GM19372 (cell line): ENCODE measurements around the gene RET.

Experiments
- ATAC-seq: cut with Tn5 transposase; IDR thresholded peaks from one replicate; pipeline ENCODE4 v1.9.1; 2021; ENCODE audit warnings: mild to moderate bottlenecking, low read depth, moderate library complexity; ENCODE audit not compliant: unreplicated experiment

RET gene

GRCh38 chr10:43061331-43061730 lies 15.5 kb upstream of the RET start:
- no peak for ATAC-seq

DNA sequence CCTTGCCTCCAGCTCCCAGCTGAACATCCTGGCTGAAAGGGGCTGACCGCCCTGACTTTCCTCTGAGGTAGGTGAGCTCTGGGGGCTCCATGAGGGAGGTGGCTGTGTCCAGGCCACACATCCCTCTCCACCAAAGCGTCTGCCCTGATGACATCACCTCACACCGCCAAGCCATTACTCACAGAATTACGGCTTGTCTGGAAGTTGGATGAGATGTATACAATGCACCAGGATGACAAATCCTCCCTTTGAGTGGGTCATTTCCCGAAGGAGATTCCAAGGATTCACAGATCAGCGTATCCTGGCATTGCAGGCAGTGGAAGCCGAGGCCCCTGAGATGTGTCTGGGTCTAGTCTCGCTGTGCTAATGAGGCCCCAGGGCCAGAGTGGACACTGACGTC lies 15.1 kb upstream of the RET start:
- no peak for ATAC-seq

DNA sequence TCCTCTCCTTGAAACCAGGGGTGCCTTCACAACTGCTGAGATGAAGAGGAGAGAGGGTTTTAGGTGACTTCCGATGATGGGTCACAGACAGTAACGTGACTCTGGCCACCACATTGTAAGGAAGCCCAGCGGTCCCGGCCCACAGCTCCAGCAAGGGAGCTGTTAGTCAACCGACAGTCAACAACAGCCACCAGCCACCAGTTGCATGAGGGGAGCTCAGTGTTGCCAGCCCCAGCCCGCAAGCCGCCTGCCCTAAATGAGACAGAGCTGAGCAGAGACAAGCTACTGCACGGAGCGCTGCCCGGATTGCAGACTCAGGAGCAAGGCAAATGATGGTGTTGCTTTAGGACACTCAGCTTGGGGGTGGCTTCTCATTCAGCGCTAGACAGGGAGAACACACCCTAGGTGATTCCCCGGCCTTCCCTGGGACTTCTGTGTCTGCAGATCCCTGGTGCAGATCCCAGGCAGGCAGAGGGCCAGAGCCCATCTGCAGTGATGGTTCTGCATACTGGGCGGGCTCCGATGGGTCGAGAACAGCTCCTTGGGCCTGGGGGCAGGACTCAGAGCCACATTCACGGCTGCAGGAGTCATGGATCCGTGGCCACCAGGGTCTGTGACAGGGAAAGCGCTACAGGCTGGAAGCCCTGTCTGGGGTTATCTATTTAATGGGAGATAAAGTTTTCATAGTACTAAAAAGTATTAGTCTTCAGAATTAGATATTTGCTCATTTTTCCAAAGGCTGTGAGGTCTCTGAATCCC lies 14.3 kb upstream of the RET start:
- ATAC-seq = no peak

DNA sequence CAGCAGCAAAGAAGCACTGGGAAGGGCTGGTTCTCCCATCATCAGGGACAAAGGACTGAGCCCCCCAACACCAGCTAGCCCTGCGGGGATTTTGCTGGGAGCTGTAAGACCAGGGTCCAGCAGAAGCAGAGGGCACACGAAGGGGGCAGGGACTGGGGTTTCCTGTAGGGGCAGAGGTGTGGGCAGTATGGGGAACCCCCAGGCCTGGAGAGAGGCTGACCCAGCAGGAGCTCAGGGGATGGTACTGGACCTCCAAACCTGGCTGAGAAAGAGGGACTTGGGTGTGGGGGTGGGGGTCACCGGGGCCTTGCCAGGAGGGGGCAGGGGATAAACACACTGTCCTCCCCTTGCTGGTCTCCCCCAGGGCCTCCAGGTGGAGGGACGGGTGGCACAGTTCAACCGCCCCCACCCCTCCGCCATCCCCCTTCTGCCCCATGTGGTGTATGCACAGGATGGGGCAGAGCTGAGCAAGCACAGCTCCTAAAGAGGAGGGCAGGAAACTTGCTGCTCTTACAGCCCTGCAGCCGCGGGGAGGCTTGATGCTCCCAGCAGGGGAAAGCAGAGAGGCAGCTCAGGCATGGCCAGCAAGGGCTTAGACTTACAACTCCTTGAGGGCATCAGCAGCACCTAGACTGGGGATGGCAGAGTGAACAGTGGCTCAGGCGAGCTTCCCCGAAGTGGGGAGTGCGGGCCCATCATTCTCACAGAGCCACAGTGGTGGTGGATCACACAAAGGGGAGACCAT lies 12.4 kb upstream of the RET start:
- no peak for ATAC-seq

DNA sequence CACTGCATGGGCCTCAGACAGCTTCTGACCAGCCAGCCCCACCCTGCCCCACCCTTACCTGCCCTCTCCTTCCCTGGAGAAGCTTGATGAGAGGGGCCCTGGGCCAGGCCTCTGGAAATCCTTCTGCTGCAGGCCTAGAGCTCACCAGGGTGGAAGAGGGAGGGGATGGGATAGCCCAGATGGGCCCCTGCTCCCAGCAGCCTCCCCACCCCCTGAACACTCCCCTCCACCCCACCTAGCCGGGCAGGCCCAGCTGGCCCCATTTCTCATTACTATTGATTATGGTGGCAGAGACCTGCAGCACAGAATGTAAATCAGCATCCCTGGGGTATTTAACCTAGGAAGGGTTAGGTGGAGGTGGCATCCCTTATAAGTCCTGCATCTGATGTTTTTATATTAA lies 11.6 kb upstream of the RET start:
- ATAC-seq = no peak

DNA sequence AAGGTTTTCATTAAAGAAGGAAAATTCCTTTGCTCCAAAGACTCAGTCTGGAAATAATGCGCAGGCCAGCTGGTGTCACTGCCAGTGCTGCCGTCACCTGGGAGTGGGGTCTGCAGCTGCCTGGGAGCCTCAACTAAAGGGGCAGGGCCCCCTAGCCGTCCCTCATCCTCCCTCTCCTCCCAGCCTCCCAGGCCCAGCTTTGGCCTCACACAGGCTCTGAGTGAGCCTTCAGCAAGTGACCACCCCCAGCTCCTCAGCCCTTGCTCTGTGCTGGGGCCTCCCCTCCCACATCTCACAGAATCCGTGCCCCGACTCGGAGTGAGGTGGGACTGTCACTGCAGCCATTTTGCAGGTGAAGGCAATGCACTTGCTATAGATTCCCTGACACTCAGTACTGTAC lies 11.1 kb upstream of the RET start:
- ATAC-seq = no peak

GRCh38 chr10:43066481-43066880 lies 10.4 kb upstream of the RET start:
- ATAC-seq = no peak

- ATAC-seq = no peak
Measured at GRCh38 chr10:43067391-43068135, 9.3 kb upstream of the RET start.

DNA sequence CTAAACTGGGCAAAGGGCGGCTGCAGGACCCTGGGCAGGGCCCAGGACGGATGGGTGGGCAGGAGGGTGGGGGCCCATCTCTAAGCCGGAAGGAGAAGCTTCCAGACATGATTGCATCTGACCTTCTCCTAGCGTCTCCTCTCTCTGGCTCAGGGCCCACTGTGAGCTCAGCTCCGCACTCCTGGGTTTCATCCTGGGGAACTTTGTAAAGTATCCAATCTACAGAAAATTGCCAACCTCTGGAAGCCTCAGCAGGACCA lies 8.8 kb upstream of the RET start:
- ATAC-seq = no peak

GRCh38 chr10:43068471-43069210 lies 8.2 kb upstream of the RET start:
- ATAC-seq = no peak

DNA sequence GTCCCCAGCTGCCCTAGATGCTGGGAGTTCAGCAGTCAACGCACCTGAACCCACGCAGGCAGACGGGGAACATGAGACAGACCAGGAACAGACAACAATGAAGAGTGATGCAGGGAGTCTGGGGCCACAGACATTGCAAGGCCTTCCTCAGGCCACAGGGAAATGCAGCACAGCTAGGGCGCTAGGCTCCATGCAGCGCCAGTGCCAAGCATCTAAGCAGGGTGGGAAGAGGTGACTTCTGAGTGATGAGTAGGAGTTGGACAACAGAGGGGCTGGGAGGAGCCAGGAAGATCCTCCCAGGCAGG lies 7.7 kb upstream of the RET start:
- no peak for ATAC-seq

DNA sequence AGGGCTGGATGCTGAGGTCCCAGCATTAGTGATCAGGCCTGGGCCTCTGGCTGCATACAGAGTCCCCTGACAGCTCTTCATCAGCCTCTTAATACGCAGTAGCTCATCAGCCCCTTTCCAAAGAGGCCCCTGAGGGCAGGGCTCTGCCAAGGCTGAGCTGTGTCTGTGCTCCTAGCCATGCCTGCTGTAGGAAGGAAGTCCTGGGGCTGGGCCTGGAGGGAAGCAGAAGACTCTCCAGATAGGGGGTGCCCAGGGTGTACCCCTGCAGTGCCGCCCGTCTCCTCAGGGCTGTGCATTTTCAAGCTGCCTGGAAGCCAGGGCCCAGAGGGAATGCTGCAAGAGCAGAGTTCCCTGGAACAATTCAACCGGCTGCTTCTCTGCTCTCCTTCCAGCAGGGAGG lies 7.3 kb upstream of the RET start:
- no peak for ATAC-seq

DNA sequence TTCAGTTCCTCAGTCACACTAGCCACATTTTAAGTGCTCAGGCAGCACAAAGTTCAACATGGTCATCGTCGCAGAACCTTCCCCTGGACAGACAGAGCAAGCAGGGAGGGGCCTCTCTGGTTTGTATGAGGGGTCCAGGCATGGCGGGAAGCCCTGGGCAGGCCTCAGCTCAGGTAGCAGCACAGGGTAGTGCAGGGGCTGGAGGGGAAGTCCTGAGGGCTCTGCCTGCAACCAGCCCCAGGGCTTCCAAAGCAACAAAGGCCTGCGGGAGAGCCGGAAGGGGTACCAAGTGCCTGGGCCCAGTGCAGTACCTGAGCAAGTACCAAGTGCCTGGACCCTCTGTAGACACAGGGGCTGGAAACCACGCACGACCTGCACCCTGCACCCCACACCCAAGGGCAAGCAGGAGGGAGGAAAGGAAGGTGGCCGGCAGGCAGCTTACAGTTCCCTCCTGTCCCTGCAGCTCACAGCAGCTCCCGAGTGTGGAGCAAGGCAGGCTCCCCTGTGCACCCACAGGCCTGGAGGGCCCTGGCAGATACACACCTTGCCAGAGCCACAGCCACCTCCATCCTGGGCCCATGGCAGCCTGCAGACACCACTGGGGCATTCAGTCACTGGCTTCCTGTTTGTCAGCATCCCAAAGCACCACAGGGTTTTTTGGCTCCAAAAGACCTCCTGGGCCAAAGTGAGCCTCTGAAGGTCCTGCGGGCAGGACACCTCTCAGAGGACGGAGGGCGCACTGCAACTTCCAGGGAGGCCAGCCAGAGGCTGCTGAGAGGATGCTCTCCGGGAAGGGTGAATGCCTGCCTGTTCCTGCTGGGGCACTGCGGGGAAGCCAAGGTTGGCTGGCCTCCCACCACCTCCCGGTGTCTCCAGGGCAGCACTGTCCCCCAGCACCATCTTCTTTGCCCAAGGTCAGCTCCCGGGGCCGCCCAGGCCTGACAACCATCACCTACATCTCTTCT lies 6.5 kb upstream of the RET start:
- ATAC-seq = no peak

GRCh38 chr10:43071865-43072650 lies 4.8 kb upstream of the RET start:
- ATAC-seq = no peak

DNA sequence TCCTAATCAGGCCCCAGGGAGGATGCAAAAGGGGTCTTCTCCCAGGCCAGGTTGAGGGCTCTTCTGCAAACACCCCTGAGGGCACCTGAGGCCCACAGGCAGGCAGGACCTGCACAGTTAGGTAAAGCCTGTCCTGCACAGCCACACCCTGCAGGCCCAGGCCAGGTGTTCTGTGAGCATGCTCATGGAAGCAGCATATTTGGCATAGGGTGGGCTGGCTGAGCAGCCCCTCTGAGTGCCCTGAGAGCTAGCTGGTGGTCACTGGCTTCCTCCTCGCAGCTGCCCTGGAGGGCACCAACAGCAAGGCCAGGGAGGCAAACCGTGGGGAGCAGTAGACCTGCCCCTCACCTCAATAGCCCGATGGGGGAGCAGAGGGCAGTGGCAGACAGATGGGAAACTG lies 3.7 kb upstream of the RET start:
- no peak for ATAC-seq

GRCh38 chr10:43073721-43074120 lies 3.1 kb upstream of the RET start:
- no peak for ATAC-seq

DNA sequence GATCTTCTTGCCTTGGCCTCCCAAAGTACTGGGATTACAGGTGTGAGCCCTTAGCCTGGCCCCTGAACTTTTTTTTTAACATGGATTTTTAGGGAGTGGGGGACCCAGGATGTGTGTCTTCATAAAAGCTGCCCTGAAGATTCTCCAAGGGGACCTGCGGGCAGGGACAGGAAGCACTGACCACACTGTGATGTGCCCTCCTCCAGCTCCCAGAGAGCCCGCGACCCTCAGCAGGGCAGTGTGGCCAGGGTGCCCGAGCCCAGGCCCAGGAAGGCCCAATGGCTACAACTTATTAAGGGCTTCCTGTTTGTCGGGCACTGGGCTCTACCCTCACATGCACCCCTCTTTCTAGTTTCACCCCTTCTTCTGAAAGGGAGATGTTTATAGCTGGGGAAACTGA lies 2.5 kb upstream of the RET start:
- ATAC-seq = no peak

DNA sequence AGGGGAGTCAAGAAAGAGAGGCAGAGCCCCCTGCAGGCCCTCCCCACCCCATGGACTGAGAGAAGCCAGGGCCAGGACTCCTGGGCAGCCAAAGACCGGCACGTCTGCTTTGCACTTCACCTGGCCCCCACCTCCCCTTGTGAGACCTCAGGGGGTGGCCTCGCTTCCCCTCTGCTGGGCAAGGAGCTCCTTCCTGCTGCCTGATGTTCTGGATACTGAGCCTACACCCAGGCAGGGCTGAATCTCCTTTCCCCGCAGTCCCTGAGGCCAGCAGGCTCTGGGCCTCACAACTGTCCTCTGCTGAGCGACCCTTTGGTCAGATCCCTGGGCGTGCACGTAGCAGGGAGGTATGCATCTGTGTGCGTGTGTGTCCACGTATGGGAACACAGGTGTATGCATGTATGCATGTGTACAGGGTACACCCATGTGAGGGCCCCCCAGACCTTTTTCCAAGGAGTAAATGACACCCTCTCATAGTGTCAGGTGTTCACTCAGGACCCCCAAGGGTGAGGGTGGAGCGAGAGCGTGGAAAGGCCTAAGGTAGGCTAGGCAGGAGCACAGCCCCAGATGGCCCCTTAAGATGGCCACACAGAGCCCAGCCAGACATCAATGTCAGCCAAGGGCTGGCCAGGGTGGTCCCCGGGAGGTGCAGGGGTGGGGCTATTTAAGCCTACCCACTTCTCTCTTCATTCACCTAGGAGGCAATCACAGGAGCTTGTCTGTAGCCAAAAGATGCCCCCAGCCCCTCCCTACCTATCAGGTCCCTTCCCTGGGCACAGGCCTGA lies 1.9 kb upstream of the RET start:
- no peak for ATAC-seq

GRCh38 chr10:43075612-43076003 lies 1.3 kb upstream of the RET start:
- ATAC-seq = no peak
